ENCODE data around the gene ENG.
"Not testable (repeated sequence)": the region's sequence is repeated elsewhere in the genome, so short reads cannot be mapped to it uniquely, and the experiment has no call there.

The ENG gene

GRCh38 chr9:127844821-127845359, 9.6 kb downstream of the ENG start:
- no peak for DNase-seq (ENCODE audit: low read depth)

- DNase-seq (ENCODE audit: low read depth) = no peak
These were observed 13.2 kb downstream of the ENG start for GRCh38 chr9:127841087-127841835.

DNA sequence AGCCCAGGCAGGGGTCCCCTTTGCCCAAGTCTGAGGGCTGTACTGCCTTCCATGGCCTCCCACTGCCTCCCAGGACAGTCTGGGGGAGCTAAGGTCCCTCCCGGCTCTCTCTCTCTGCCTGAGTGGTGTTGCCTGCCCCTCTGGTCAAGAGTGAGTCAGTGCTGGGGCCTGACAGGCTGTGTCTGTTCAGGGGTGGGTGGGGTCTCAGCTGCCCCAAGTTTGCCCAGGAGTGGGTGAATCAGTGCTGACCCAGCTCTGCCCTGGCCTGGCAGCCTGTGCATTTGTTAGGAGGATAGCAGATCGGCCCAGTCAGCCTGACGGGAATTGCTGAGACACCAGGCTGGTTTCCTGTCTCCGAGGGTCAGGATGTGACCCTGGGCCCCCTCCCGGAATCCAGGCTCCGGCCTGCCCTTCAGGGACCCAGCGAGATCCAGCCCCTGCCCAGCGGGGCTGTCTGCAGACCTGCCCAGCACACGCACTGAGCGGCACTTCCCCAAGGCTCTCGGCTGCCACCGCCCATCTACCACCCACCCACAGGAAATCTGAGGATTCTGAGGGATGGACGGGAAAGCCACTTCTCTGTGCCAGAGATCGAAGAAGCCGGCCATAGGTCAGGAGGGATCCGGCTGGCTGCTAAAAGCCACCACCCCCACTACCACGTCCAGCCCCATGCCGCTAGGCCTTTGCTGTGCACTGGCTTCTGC, 15.9 kb downstream of the ENG start:
- DNase-seq (ENCODE audit: low read depth) = no peak

GRCh38 chr9:127837346-127837745, 17.1 kb downstream of the ENG start:
- DNase-seq (ENCODE audit: low read depth) = no peak

DNA sequence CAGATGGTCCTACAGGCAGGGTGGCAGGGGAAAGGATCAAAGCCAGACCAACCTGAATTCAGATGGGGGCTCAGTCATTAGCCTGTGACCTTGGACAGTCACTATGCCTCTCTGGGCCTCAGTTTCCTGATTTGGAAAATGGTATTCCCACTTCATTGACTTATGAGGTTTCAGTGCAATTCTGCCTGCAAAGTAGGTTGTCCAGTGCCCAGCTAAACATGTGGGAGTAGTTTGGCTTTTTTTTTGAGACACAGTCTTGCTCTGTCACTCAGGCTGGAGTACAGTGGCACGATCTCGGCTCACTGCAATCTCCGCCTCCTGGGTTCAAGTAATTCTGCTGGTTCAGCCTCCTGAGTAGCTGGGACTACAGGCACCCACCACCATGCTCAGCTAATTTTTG, 17.9 kb downstream of the ENG start:
- DNase-seq (ENCODE audit: low read depth) = not testable (repeated sequence)

DNA sequence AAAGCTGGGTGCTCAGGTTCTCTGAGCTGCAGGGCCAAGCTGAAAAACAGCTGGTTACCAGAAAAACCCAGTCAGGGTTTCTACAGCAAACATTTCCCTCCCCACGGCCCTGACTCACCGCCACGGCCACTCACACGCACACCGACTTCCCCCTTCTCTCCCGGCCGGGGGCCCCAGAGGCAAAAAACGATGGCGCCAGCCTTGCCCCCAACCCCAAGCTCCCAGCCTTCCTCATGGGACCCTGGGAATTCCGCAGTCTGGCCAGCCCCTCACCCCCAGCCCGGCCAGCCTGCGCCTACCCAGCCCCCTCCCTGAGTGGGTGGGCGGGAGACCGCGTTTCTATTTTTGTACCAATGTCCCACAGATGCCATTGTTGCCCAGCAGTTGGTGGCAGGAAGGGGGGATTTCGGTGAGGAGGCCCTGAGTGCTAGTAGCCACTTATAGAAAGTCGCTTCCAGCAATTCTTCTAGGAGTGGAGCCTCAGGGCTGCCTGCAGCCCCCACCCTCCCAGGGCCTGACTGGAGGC, 18.4 kb downstream of the ENG start:
- DNase-seq (ENCODE audit: low read depth) = no peak

DNA sequence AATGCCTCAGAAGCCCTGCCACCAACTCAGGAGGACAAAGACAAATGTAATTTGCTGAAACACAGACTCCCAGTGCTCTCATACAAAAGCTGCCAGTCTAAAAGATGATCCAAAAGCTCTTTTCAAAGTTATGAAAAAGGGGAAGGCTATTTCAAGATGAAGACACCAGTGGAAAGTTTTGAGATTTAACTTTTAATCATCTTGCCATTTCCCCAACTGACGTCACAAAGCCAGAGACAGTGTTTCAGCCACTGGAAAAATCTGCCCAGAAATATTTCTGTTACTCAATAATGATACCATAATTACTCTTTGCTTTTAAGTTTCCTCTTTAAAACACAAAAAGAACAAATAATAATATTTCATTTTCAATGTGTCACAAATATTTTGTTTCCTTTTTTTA, 20.9 kb downstream of the ENG start:
- no peak for DNase-seq (ENCODE audit: low read depth)

DNA sequence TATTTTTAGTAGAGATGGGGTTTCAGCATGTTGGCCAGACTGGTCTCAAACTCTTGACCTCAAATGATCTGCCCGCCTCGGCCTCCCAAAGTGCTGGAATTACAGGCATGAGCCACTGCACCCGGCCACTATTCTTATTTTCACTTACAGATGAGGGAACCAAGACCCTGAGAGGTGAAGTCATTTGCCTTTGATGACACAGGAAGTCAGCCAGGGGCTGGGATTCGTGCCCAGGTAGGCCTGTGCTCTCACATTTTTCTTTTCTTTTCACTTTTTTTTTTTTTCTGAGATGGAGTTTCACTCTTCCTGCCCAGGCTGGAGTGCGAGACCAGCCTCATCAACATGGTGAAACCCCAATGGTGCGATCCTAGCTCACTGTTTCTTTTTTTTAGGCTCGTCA, 22.2 kb downstream of the ENG start:
- no peak for DNase-seq (ENCODE audit: low read depth)

- DNase-seq (ENCODE audit: low read depth) = no peak
These were observed 25.1 kb downstream of the ENG start for GRCh38 chr9:127829205-127829906.

GRCh38 chr9:127828262-127829031, 26.0 kb downstream of the ENG start:
- DNase-seq (ENCODE audit: low read depth) = no peak

DNA sequence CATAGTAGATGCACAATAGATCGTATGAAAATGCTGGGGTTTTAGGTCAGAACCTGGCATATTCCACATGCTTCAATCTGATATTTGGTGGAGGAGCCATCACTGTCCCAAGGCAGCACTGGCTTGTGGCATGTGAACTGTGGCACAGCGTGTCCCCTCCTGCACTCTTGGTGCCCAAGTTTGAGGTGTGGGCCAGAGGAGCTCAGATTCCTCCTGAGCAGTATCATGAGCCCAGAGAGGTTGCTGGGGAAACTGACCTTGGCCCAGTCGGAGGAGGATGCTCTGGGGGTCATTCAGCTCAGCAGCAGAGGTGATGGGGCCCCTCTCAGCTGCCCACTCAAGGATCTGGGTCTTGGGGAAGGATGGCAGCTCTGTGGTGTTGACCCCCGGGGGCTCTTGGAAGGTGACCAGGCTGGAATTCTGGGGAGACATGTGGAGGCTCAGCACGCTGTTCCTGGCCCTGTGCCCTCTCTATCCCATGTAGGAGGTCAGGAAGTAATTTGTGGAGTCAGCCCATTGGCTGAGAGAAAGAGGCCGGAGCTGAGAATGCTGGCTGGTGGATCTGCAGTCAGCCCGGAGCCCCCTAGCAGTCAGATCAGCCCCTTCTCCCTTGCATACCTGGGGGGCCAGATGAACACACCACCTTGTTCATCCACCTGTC, 28.1 kb downstream of the ENG start:
- DNase-seq (ENCODE audit: low read depth) = no peak

DNA sequence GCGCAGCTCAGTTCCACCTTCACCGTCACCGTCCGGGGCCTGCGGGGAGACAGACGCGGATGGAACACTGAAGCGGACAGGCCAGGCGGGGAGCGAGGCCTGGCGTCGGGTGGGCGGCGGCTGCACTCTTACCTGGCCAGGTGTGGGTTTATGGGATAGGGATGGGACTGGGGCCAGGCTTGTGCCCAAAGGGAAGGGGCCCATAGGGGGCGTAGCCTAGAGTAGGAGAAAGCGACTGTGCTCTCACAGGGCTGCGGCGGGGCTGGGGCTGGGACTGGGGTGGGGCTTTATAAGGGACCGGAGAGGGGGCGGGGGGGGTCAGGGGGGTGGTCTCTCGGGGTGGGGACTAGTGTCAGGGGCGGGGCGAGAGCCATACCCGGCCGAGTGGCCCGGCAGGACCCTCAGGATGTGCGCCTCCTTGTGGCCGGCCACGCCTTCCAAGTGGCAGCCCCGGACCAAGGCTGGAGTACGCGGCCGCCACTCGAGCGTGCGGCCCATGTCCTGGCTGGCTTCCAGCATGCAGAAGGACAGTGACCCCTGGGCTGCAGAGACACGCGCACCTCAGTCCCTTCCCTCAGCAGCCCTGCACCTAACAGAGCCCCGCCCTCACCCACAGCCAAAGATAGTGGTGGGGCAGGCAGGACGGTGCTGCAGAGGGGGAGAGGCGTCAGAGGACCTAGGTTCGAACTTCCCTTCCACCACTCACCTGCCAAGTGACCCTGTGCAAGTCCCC, 29.0 kb downstream of the ENG start:
- DNase-seq (ENCODE audit: low read depth) = no peak

DNA sequence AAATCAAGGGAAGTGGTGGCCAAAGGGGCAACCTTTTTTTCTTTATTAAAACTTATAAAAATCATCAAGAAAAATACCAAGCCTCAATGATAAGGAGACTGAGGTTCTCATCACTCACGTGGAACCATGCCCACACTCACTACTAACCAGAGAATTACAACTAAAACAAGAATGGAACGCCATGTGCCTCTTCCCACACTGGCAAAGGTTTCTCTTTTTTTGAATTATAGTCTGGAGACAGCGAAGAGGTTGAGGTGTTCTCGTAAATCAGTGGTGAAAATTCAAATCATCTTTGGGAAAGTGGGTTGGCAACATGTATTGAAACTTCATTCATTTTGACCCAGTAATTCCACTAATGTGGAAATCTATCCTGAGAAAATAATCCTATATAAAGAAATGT, 32.4 kb downstream of the ENG start:
- no peak for DNase-seq (ENCODE audit: low read depth)

GRCh38 chr9:127818574-127818973, 35.9 kb downstream of the ENG start:
- DNase-seq (ENCODE audit: low read depth) = no peak

DNA sequence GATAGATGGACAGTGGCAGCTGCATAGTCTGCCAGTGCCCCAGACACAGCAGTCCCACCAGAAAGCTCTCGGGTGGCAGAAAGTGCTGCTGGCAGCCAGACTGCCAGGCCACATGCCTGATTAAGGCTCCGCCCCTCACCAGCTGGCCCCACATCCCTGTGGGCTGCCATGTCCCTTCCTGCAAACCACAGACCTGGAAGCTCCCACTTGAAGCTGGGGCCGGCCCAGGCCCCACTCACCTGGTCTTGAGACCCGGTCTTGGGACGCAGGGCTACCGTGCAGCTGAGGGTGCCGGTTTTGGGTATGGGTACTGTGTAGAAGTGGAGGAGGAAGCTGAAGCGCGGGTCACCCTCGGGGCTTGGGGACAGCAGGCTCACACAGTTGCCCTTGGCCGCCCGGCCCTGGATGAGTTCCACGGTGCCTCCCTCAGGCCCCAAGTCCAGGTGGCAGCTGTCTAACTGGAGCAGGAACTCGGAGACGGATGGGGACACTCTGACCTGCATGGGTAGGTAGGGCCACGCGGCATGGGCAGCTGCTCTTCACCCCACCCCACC, 36.5 kb downstream of the ENG start:
- DNase-seq (ENCODE audit: low read depth) = no peak

DNA sequence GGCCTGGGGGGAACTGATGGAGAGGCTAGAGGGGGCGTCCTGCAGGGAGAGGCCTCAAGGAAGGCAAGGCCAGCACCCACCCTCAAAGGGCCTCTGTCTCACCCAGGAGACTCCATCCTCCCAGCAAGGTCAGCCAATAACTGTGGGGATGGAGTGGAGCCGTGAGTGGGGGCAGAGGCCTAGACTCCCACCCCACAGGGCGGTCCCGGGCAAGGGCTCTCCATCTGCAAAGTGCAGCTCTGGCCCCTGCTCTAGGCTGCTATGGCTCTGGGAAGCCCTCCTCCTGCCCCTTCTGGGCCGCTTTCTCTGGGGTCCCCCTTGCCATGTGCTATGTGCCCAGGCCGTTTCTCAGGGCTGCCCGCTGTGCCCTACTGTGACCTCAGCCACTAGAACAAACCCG, 37.7 kb downstream of the ENG start:
- no peak for DNase-seq (ENCODE audit: low read depth)

- DNase-seq (ENCODE audit: low read depth) = no peak
These were observed 38.1 kb downstream of the ENG start for GRCh38 chr9:127816362-127816725.

DNA sequence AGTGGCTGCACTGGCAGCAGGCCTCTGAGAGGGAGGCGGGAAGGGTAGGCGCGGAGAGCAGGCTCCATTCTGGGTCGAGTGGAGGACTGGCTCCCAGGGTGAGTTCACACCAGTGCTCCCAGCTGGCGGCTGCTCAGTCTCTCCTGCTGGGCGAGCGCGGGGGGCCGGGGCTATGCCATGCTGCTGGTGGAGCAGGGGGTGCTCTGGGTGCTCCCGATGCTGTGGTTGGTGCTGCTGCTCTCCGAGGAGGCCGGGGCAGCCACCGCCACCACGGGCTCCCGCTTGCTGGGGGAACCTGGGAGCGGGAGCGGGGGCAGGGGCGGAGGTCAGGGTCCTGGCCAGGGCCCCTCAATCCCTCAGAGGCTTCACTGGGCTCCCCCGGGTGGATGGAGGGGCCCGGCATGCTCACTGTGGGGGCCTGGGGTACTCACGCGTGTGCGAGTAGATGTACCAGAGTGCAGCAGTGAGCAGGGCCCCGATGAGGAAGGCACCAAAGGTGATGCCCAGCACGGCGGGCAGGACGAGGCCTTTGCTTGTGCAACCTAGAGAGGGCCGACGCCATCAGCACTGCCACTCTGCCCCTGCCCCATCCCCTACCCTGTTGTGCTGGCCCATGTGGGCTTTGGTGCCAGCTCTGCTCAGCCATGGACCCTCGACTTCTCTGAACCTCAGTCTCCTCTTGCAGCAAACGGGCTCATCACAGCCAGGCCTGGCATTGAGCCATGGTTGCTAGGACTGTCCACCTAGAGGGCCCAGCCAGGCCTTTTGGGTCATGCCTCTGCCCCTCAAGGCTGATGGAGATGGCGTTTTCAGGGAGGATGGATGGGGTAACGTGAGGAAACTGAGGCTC, 38.7 kb downstream of the ENG start:
- no peak for DNase-seq (ENCODE audit: low read depth)
